ENCODE results near the gene CUBN.

Gene CUBN

GRCh38 chr10:17106991-17107390 is 22.6 kb downstream of the CUBN start:
- no peak for DNase-seq (ENCODE audit: low read depth)

- DNase-seq (ENCODE audit: low read depth) = no peak
Measured at GRCh38 chr10:17101910-17102266, 27.7 kb downstream of the CUBN start.

GRCh38 chr10:17101257-17101909 is 28.2 kb downstream of the CUBN start:
- DNase-seq (ENCODE audit: low read depth) = no peak

- no peak for DNase-seq (ENCODE audit: low read depth)
Measured at GRCh38 chr10:17100586-17100985, 29.0 kb downstream of the CUBN start.

GRCh38 chr10:17098012-17098411 is 31.6 kb downstream of the CUBN start:
- no peak for DNase-seq (ENCODE audit: low read depth)

- no peak for DNase-seq (ENCODE audit: low read depth)
Measured at GRCh38 chr10:17094844-17095243, 34.8 kb downstream of the CUBN start.

- no peak for DNase-seq (ENCODE audit: low read depth)
Measured at GRCh38 chr10:17092986-17093803, 36.4 kb downstream of the CUBN start.

- no peak for DNase-seq (ENCODE audit: low read depth)
Measured at GRCh38 chr10:17092216-17092944, 37.2 kb downstream of the CUBN start.

- no peak for DNase-seq (ENCODE audit: low read depth)
Measured at GRCh38 chr10:17088118-17088806, 41.3 kb downstream of the CUBN start.

GRCh38 chr10:17086865-17087367 is 42.7 kb downstream of the CUBN start:
- no peak for DNase-seq (ENCODE audit: low read depth)

- no peak for DNase-seq (ENCODE audit: low read depth)
Measured at GRCh38 chr10:17085011-17085725, 44.4 kb downstream of the CUBN start.

GRCh38 chr10:17084258-17084657 is 45.4 kb downstream of the CUBN start:
- no peak for DNase-seq (ENCODE audit: low read depth)

- DNase-seq (ENCODE audit: low read depth) = no peak
Measured at GRCh38 chr10:17081431-17081830, 48.2 kb downstream of the CUBN start.

- no peak for DNase-seq (ENCODE audit: low read depth)
Measured at GRCh38 chr10:17077890-17078289, 51.7 kb downstream of the CUBN start.

GRCh38 chr10:17077346-17077781 is 52.2 kb downstream of the CUBN start:
- no peak for DNase-seq (ENCODE audit: low read depth)

- no peak for DNase-seq (ENCODE audit: low read depth)
Measured at GRCh38 chr10:17076626-17077345, 52.8 kb downstream of the CUBN start.

- no peak for DNase-seq (ENCODE audit: low read depth)
Measured at GRCh38 chr10:17075533-17076359, 53.9 kb downstream of the CUBN start.

- DNase-seq (ENCODE audit: low read depth) = no peak
Measured at GRCh38 chr10:17074541-17074847, 55.1 kb downstream of the CUBN start.

- DNase-seq (ENCODE audit: low read depth) = no peak
Measured at GRCh38 chr10:17073725-17074540, 55.7 kb downstream of the CUBN start.
